Measurements from ENCODE around the gene ANKRD31.
"Not testable (repeated sequence)": the region's sequence is repeated elsewhere in the genome, so short reads cannot be mapped to it uniquely, and the experiment has no call there.

Gene ANKRD31

DNA sequence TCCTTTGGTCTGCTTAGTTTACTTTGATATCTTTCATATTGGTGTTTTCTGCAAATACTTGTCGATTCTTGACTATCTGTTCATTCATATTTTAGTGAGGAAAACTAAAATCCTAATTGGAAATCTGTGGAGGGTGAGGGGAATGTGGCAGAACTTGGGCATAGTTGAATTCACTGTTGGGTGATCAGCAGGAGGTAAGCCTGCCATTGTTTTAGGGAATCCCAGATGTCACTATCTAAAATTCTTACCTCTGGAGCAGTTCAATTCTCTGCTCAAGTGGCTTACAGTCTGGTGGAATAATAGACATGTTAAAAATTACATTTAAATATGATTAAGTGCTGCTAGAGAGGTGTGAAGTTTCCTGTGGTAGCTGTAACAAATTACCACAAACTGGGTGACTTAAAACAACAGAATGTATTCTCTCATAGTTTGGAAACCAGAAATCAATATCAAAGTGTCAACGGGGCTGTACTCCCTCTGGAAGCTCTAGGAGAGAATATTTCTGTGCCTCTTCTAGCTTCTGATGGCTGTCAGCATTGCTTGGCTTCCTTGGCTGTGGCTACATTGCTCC lies 94.0 kb downstream of the ANKRD31 start:
- no peak for DNase-seq (ENCODE audit: low read depth in 2 of 2)

DNA sequence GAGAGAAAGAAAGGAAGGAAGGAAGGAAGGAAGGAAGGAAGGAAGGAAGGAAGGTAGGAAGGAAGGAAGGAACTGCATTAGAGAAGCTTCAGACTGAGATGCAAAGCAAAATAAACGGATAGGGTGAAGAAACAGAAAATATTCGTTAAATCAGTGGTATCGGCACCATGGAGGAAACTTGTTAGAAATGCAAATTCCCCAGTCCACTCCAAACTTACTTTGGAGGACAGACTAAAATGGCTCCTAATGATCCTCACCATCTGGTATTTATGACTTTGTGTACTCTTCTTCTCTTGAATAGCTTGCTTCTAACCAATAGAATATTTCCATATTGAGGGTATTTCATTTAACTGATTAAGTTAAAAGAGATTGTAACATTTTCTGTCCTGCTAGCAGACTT lies 96.4 kb downstream of the ANKRD31 start:
- no peak for DNase-seq (ENCODE audit: low read depth in 2 of 2)

- no peak for DNase-seq (ENCODE audit: low read depth in 2 of 2)
These were observed 98.0 kb downstream of the ANKRD31 start for GRCh38 chr5:75138689-75139088.

- no peak for DNase-seq (ENCODE audit: low read depth in 2 of 2)
These were observed 105.8 kb downstream of the ANKRD31 start for GRCh38 chr5:75130818-75131349.

GRCh38 chr5:75116856-75117255 lies 119.8 kb downstream of the ANKRD31 start:
- DNase-seq (ENCODE audit: low read depth in 2 of 2) = no peak

- not testable (repeated sequence) for DNase-seq (ENCODE audit: low read depth in 2 of 2)
These were observed 122.4 kb downstream of the ANKRD31 start for GRCh38 chr5:75114311-75114710.

GRCh38 chr5:75113354-75114113 lies 123.1 kb downstream of the ANKRD31 start:
- no peak for DNase-seq (ENCODE audit: low read depth in 2 of 2)

GRCh38 chr5:75108931-75109596 lies 127.6 kb downstream of the ANKRD31 start:
- no peak for DNase-seq (ENCODE audit: low read depth in 2 of 2)

GRCh38 chr5:75108515-75108914 lies 128.2 kb downstream of the ANKRD31 start:
- DNase-seq (ENCODE audit: low read depth in 2 of 2) = no peak

- DNase-seq (ENCODE audit: low read depth in 2 of 2) = not testable (repeated sequence)
These were observed 140.7 kb downstream of the ANKRD31 start for GRCh38 chr5:75095956-75096355.

- no peak for DNase-seq (ENCODE audit: low read depth in 2 of 2)
These were observed 145.1 kb downstream of the ANKRD31 start for GRCh38 chr5:75091597-75091996.

- DNase-seq (ENCODE audit: low read depth in 2 of 2) = no peak
These were observed 147.0 kb downstream of the ANKRD31 start for GRCh38 chr5:75089662-75090061.

GRCh38 chr5:75089137-75089536 lies 147.5 kb downstream of the ANKRD31 start:
- no peak for DNase-seq (ENCODE audit: low read depth in 2 of 2)

DNA sequence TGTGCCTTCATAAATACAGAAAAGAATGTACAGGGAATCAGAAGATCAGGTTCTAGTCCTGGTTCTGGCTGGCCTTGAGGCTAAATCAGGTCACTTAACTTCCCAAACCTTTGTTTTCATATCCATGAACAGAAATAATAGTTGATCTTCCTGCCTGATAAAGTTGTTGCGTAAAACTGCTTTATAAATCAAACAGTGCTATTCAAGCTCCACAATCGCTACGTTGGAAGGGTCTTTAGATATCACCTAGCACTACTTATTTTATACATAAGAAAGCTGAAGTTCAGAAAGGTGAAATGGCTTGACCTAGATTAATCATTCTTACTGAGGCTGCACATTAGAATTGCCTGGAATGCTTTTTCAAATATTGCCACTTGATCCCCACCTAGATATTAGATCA lies 148.0 kb downstream of the ANKRD31 start:
- DNase-seq (ENCODE audit: low read depth in 2 of 2) = no peak

GRCh38 chr5:75081510-75081909 lies 155.2 kb downstream of the ANKRD31 start:
- no peak for DNase-seq (ENCODE audit: low read depth in 2 of 2)

DNA sequence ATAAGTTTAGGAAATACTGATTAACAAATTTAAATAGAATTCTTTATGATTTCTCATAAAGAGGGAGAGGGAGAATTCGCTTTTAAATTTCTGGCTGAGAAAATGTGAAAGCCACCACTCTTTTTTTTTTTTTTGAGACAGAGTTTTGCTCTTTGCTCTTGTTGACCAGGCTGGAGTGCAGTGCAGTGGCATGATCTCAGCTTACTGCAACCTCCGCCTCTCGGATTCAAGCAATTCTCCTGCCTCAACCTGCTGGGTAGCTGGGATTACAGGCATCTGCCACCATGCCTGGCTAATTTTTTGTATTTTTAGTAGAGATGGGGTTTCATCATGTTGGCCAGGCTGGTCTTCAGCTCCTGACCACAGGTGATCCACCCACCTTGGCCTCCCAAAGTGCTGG lies 157.3 kb downstream of the ANKRD31 start:
- not testable (repeated sequence) for DNase-seq (ENCODE audit: low read depth in 2 of 2)

GRCh38 chr5:75078027-75078426 lies 158.7 kb downstream of the ANKRD31 start:
- no peak for DNase-seq (ENCODE audit: low read depth in 2 of 2)

DNA sequence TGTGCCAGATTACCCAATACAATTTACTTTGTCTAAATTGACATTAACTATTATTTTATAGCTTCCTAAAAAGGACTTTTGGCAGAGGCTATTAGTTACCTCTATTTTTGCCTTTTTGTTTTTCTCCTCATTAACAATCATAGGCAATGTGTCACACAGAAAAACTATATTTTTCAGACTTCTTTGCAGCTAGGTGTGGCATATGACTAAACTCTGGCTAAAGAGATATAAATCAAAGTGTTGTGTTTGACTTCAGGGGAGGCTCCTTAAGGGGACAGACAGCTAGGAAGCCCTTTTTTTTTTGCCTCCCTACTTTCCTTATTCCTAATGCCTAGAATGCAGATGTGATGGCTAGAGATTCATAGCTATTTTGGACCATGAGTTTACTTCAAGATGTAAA lies 164.6 kb downstream of the ANKRD31 start:
- no peak for DNase-seq (ENCODE audit: low read depth in 2 of 2)

- no peak for DNase-seq (ENCODE audit: low read depth in 2 of 2)
These were observed 165.6 kb downstream of the ANKRD31 start for GRCh38 chr5:75071100-75071499.

- DNase-seq (ENCODE audit: low read depth in 2 of 2) = no peak
These were observed 169.2 kb downstream of the ANKRD31 start for GRCh38 chr5:75067434-75067833.

- no peak for DNase-seq (ENCODE audit: low read depth in 2 of 2)
These were observed 173.7 kb downstream of the ANKRD31 start for GRCh38 chr5:75062925-75063531.

GRCh38 chr5:75059912-75060545 lies 176.6 kb downstream of the ANKRD31 start:
- DNase-seq (ENCODE audit: low read depth in 2 of 2) = peak in 1 of 2 donors; percentile 42

Measured in stimulated activated CD8-positive, alpha-beta memory T cell treated with anti-CD3 and anti-CD28 coated beads, Interleukin-7, amount 100 ng/mL, for 4 hours (primary cell).